ENCODE data around the gene LITAF. TPM values are rescaled to one million over a fixed set of nuclear protein-coding genes. Genes with fewer than 3 reads are reported as not detected.

Gene LITAF
- polyA plus RNA-seq, 1 of the 3 experiments (the other 2 are of a cell fraction) = 45.7 TPM

GRCh38 chr16:11561454-11561805 lies 25.3 kb downstream of the LITAF start:
- no peaks in the 10 kb centered on the region for H3K27me3 ChIP-seq (ENCODE audit: insufficient read depth)
- ChIA-PET CTCF (interaction anchor here (0.7 kb wide), 1 partner anchor 30 kb away, joined by 4 read pairs; no protein-coding TSS in a partner anchor), POLR2A (no interaction called here)
- no peaks in the 10 kb centered on the region for H4K20me1 ChIP-seq (ENCODE audit: insufficient read depth)
- H3K4me3 ChIP-seq (ENCODE audit: low read depth in 2 of 2, low read length in 1 of 2) = no peak overlapping the region
- H3K27ac ChIP-seq (ENCODE audit: low read depth in 2 of 2, low read length in 1 of 2) = no peak overlapping the region
- H3K9me3 ChIP-seq = peaks cover 3% of the 10 kb centered on the region
- H3K9me2 ChIP-seq = no peaks in the 10 kb centered on the region
- no peak for TF ChIP-seq YY1 (IDR thresholded peaks at IDR 0.05; ENCODE audit: low read depth)
- TF ChIP-seq CHD2 (IDR thresholded peaks at IDR 0.05; ENCODE audit: low read length, partially characterized antibody) = no peak
- no peak for TF ChIP-seq POLR2AphosphoS5 (IDR thresholded peaks at IDR 0.05; ENCODE audit: low read depth, low read length)
- TF ChIP-seq PBX3 (IDR thresholded peaks at IDR 0.05) = no peak
- TF ChIP-seq FOXJ3 (CRISPR knock-in tag; IDR thresholded peaks at IDR 0.05) = no peak
- no peak for TF ChIP-seq RCOR1 (IDR thresholded peaks at IDR 0.05; ENCODE audit: low read length)
- TF ChIP-seq ELF1 (IDR thresholded peaks at IDR 0.05) = no peak
- TF ChIP-seq, protein P1, sequence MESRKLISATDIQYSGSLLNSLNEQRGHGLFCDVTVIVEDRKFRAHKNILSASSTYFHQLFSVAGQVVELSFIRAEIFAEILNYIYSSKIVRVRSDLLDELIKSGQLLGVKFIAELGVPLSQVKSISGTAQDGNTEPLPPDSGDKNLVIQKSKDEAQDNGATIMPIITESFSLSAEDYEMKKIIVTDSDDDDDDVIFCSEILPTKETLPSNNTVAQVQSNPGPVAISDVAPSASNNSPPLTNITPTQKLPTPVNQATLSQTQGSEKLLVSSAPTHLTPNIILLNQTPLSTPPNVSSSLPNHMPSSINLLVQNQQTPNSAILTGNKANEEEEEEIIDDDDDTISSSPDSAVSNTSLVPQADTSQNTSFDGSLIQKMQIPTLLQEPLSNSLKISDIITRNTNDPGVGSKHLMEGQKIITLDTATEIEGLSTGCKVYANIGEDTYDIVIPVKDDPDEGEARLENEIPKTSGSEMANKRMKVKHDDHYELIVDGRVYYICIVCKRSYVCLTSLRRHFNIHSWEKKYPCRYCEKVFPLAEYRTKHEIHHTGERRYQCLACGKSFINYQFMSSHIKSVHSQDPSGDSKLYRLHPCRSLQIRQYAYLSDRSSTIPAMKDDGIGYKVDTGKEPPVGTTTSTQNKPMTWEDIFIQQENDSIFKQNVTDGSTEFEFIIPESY (IDR thresholded peaks at IDR 0.05; ENCODE audit: borderline replicate concordance, low read depth) = no peak
- TF ChIP-seq GATA2 (CRISPR knock-in tag; IDR thresholded peaks at IDR 0.05) = no peak
- no peak for TF ChIP-seq NRF1 (IDR thresholded peaks at IDR 0.05; ENCODE audit: low read depth, low read length)
- no peak for TF ChIP-seq MXI1 (IDR thresholded peaks at IDR 0.05; ENCODE audit: low read depth, low read length)
- no peak for TF ChIP-seq TEAD4 (IDR thresholded peaks at IDR 0.05; ENCODE audit: borderline replicate concordance, insufficient read depth)
- TF ChIP-seq, protein P2, sequence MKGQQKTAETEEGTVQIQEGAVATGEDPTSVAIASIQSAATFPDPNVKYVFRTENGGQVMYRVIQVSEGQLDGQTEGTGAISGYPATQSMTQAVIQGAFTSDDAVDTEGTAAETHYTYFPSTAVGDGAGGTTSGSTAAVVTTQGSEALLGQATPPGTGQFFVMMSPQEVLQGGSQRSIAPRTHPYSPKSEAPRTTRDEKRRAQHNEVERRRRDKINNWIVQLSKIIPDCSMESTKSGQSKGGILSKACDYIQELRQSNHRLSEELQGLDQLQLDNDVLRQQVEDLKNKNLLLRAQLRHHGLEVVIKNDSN (IDR thresholded peaks at IDR 0.05; ENCODE audit: borderline replicate concordance, low read depth) = no peak
- no peak for TF ChIP-seq FOSL2 (IDR thresholded peaks at IDR 0.05; ENCODE audit: borderline replicate concordance, low read depth)
- no peak for TF ChIP-seq RFX5 (IDR thresholded peaks at IDR 0.05; ENCODE audit: low read length)
- no peak for TF ChIP-seq SMC3 (IDR thresholded peaks at IDR 0.05; ENCODE audit: low read depth, low read length)
- TF ChIP-seq, protein P3, sequence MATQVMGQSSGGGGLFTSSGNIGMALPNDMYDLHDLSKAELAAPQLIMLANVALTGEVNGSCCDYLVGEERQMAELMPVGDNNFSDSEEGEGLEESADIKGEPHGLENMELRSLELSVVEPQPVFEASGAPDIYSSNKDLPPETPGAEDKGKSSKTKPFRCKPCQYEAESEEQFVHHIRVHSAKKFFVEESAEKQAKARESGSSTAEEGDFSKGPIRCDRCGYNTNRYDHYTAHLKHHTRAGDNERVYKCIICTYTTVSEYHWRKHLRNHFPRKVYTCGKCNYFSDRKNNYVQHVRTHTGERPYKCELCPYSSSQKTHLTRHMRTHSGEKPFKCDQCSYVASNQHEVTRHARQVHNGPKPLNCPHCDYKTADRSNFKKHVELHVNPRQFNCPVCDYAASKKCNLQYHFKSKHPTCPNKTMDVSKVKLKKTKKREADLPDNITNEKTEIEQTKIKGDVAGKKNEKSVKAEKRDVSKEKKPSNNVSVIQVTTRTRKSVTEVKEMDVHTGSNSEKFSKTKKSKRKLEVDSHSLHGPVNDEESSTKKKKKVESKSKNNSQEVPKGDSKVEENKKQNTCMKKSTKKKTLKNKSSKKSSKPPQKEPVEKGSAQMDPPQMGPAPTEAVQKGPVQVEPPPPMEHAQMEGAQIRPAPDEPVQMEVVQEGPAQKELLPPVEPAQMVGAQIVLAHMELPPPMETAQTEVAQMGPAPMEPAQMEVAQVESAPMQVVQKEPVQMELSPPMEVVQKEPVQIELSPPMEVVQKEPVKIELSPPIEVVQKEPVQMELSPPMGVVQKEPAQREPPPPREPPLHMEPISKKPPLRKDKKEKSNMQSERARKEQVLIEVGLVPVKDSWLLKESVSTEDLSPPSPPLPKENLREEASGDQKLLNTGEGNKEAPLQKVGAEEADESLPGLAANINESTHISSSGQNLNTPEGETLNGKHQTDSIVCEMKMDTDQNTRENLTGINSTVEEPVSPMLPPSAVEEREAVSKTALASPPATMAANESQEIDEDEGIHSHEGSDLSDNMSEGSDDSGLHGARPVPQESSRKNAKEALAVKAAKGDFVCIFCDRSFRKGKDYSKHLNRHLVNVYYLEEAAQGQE (IDR thresholded peaks at IDR 0.05; ENCODE audit: low read depth, low read length) = no peak
- no peak for TF ChIP-seq TAF1 (IDR thresholded peaks at IDR 0.05; ENCODE audit: borderline replicate concordance, low read depth, low read length)
- TF ChIP-seq, protein P4, sequence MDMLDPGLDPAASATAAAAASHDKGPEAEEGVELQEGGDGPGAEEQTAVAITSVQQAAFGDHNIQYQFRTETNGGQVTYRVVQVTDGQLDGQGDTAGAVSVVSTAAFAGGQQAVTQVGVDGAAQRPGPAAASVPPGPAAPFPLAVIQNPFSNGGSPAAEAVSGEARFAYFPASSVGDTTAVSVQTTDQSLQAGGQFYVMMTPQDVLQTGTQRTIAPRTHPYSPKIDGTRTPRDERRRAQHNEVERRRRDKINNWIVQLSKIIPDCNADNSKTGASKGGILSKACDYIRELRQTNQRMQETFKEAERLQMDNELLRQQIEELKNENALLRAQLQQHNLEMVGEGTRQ (IDR thresholded peaks at IDR 0.05; ENCODE audit: borderline replicate concordance, low read depth, low read length) = no peak
- no peak overlapping the region for H2AFZ ChIP-seq (ENCODE audit: low read depth)
- no peaks in the 10 kb centered on the region for H3F3A ChIP-seq (replicated peaks; ENCODE audit: insufficient read depth)
- peaks cover 36% of the 10 kb centered on the region for H3K79me2 ChIP-seq (ENCODE audit: insufficient read depth)
- H3K36me3 ChIP-seq (replicated peaks in 1 of 2; ENCODE audit: control insufficient read depth in 1 of 2, insufficient read depth in 2 of 2, low read length in 1 of 2) = peaks cover 2 to 3% of the 10 kb centered on the region in 2 experiments
- no peak overlapping the region for H3K4me2 ChIP-seq
- H3K9ac ChIP-seq = no peak overlapping the region
- 94% methylated on average over 4 of the region's 4 CpGs for WGBS (ENCODE audit: low lambda C conversion rate)
- peaks cover 0 to 5% of the 10 kb centered on the region in 2 experiments; a peak in 1 of 4 replicates for H3K4me1 ChIP-seq (ENCODE audit: control insufficient read depth in 1 of 2, insufficient read depth in 2 of 2, low read depth in 1 of 2, low read length in 1 of 2)
- no peak for DNase-seq

All from SK-N-SH (cell line).